Glomerular visceral epithelial cell (primary cell): ENCODE data around the gene GABRP.
"Not testable (repeated sequence)": the region's sequence is repeated elsewhere in the genome, so short reads cannot be mapped to it uniquely, and the experiment has no call there.

Experiments
- DNase-seq: peaks from one replicate; pipeline ENCODE4 v3.0.0-alpha.2; 2016; ENCODE audit errors: extremely low spot score

The GABRP gene, protein sequence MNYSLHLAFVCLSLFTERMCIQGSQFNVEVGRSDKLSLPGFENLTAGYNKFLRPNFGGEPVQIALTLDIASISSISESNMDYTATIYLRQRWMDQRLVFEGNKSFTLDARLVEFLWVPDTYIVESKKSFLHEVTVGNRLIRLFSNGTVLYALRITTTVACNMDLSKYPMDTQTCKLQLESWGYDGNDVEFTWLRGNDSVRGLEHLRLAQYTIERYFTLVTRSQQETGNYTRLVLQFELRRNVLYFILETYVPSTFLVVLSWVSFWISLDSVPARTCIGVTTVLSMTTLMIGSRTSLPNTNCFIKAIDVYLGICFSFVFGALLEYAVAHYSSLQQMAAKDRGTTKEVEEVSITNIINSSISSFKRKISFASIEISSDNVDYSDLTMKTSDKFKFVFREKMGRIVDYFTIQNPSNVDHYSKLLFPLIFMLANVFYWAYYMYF

DNA sequence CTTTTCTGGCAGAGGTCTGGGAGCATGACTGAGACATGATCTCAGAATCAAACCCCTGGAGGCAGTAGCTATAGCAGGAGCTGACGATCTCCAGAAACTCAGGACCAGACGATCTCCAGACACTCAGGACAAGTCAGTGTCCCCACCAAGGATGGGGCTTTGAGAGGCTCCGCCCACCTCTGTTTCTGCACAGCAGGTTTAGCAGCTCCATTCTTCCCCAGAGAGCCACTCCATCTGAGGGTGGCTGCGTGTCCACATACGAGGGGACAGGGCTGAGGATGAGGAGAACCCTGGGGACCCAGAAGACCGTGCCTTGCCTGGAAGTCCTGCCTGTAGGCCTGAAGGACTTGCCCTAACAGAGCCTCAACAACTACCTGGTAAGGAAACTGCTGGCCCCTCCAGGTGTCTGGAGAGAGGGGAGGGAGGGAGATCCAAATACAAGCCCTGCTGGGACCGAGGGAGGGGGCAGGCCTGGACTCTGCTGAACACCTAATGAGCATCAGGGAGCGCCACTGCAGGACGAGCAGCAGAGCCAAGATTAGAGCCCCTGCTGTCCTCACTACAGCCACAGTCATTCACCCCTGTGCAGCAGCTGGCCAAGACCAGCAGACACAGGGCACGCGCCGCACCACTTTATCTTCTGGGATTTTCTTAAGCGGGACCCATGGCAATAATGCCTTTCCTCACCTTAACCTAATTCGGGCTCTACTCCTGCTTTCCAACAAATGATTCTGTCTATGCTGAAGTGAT, at the start of gene GABRP:
TSS of gene GABRP (plus strand) at position 228 of the 750 bp plus-strand sequence. CDS start 4,891 bp downstream, outside the sequence.
- no peak for DNase-seq

DNA sequence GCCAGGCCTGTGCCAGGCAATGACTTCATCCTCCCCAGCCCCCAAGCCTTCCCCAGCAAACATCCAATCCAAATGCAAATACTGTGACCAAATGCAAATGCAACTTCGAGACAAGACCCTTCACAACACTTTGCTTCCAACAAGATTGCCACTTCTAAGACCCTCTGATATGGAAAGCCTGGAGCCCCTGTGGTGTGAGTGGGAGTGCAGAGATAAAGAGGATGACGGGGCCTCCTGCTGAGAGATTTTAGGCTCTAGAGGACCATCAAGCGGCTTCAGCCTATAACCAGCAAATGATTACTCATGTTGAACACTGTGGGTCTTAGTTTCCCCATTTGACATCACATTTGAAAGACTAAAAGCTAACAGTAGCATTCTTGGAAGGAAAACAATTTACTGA, 46.6 kb upstream of the GABRP start:
- DNase-seq, result no peak

DNA sequence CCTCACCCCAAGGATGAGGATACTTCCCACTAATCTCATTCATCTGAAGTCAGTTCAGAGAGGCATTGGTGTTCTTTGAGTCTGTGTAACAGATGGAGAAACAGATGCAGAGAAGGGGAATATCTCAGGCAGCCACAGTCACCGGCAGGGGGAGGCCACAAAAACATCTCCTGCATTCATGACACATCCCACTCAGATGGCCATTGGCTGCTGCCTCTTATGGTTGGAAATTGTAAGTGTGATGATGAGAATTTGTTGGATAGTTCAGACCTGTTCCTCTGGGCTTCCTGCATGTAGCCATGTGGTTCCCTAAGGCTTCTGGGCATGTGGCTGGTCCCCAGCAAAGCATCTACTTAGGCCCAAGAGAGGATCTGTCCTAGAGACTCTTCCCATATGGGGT, 45.9 kb upstream of the GABRP start:
- no peak for DNase-seq

DNA sequence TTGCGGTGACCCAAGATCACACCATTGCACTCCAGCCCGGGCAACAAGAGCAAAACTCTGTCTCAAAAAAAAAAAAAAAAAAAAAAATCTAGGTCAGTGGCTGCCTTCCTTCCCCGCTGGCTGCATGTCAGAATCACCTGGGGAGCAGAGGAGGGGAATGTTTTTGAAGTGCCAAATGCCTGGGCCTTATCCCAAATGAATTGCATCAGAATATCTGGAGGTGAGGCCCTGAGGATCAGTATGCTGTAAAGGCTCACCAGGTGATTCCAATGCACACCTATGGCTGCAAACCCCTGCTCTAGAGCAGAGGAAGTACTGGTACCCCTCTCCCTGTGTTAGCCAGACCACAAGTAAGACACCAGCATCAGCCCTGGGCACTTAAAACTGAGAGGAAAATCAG, 44.7 kb upstream of the GABRP start:
- no peak for DNase-seq

DNA sequence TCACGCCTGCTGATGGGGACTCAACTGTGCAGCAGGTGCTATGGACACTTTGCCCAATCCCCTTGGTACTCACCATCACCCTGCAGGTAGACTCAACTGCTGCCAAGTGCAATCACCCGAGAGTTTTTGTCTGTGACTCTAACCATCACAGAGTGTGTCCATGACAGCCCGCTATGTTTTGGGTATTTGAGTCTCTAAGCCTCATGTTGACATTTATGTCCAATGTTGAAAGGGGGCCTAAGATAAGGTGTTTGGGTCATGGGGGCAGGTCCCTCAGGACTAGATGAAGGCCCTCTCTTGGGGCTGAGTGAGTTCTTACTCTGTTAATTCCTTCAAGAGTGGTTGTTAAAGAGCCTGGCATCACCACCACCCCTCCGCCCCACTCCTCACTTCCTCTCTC, 44.1 kb upstream of the GABRP start:
- DNase-seq, result no peak

DNA sequence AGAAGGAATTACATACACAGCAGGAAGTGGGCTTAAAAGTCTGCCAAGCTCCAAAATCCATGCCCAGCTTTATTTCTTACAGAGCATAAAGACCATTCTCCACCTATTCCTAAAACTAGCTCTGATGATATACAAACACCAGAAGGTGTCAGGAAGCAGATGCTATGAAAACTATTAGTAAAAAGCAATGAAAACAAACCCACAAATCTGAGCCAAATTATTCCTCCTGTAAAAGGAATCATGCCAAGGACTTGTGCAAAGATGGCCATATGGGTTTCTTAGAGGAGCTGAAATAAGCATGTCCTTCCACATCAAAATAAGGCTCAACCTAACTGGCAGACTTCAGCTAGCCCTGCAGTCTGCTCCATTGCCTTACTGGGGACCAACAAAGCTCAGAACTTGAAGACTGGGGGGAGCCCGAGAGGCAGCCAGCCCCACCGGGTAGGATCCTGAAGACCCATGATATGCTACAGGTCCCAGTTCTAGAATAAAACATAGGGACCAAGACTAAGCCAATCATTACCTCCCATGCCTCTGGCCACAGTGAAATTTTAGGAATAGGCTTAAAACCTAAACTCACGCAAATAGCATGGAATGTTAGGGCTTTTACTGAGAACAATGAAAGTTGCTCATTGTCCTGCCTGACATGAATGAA, 42.8 kb upstream of the GABRP start:
- DNase-seq, result no peak

DNA sequence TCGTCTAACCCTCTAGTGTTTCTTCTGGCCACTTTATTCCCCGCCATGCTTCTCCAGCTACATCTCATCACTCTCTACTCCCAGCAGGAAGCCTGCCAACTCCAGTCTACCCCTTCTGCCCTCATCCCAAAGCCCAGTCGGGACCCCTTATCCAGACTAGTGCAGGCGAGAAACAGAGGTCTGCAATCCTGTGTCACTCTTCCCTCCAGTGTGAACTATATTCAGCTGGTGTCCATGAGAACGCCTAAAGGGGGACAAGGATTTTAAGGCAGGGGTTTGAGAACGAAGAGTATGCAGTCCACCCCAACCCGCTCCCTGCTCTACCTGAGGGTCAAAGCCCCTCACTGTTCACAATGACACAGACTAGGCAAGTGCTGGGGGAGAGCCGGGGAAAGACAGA, 41.7 kb upstream of the GABRP start:
- no peak for DNase-seq

DNA sequence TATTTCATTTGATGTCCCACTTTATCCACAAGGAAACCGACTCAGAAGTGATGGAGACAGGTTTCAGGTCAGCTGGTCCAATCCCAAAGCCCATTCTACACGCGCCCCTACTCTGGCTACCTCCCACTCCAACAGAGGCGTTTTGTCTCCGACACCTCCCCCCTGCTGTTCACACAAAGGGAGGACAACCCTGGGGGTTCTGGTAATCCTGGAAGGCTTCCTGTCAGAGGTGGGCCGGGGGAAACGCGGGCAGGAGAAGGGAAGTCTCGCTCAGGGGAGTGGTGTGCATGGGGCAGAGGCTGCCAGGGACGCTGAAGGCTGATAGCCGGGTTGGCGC, 39.7 kb upstream of the GABRP start:
- DNase-seq, result no peak

DNA sequence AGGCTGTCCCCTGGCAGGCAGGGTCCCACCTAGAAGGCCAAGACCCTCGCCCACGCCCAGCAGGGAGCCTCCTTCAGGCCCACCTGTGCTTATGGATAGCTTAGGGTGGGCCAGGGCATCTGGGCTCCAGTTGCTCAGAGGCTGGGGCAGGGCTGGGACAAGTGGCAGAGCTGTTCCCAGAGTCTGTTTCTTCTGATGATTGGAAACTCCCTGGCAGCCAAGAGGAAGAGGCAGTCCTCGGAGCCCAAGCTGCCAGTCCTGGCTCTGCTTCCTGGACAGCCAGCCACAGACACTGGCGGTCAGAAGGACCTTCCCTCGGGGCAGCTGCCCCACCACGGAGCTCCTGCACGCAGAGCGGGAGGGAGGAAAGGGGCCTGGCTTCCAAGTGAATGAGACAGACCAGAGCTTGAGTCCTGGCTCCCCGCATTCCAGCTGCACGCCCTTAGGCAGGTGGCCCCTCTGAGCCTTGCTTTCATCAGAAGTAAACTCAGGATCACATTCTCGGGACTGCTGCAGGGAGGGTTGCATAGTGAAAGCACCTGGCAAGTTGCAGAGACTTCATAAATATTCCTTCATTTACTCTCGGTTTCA, 37.9 kb upstream of the GABRP start:
- DNase-seq, result peak; percentile 44

DNA sequence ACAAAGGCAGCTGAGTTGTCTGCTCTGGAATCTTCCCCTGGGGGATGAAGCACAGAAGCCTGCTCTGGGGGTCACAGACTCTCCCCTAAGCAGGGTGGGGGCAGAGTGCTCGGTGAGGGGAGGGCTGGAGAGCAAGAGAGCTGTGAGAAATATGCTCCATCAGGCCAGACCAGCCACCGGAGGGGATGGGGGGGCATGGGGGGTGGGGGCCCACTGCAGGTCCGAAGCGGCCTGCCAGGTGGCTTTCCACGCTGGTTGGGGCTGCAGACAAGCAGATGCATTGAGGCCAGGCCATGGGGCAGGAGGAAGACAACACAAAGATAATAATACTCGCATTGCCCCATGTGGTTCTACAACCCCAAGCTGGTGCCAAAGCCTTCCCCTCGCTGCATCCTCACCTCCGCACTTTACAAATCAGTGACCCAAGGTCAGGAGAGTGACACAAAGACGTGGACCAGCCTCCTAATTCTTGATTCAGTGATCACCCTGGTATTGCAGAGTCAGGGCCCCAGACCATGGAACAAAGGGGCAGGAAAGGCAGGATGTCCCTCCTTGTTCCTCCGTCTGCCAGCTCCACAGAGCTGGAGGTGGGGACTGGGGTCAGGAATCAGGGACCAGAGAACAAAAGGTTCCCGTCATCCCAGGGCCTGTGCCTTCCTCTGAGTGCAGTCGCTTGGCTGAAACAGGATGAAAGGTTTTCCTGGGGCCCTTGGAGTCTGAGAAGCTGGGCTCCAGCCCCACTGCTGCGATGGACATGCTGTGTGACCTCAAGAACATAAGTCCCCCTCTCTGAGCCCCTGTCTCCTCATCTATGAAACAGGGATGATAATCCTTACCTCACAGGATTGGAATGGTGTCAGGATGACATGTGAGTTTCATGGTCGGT, 37.2 kb upstream of the GABRP start:
- DNase-seq, result no peak

DNA sequence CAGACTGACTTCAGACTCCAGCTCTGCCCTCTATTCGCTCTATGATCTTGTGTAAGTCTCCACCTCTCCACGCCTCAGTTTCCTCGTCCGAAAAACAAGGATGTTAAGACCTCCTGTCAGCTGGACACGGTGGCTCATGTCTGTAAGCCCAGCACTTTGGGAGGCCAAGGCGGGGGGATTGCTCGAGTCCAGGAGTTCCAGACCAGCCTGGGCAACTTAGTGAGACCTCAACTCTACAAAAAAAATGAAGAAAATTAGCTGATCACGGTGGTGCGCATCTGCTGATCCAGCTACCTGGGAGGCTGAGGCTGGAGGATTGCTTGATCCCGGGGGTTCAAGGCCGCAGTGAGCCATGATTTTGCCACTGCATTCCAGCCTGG, 36.6 kb upstream of the GABRP start:
- DNase-seq, result no peak

DNA sequence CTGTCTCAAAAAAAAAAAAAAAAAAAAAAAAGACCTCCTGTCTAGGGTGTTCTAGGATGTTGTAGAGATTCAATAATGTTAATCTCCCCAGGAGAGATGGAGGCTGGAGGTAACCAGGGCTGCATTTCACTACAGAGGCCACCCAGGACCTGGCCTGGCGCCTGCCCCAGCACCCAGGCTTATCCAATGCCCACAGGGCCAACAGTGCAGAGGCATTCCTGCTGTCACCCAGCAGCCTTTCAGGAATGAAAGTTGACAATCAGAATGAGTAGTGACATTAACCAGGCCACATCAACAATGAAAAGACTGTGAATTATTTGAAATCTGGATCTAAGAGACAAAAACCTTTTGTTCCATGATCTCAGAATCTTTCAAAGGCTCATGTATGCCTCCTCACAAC, 36.2 kb upstream of the GABRP start:
- no peak for DNase-seq

DNA sequence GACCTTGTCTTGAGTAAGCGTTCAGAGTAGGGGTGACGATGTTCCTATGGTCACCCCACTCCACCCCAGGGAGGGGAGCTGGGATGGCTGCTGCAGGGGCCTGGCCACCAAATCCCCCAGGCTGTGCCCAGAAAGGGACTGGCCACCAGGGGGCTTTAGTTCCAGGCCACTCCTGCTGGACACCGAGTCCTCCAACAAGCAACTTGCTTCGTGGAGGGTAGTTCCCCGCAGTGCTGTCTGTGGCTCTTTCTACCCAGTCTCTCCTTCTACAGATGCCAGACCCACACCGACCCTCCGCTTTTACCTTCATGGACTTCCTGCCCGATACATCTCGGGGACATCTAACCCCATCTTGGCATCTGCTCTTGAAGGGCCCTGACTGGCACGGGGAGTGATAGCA, 35.7 kb upstream of the GABRP start:
- no peak for DNase-seq

DNA sequence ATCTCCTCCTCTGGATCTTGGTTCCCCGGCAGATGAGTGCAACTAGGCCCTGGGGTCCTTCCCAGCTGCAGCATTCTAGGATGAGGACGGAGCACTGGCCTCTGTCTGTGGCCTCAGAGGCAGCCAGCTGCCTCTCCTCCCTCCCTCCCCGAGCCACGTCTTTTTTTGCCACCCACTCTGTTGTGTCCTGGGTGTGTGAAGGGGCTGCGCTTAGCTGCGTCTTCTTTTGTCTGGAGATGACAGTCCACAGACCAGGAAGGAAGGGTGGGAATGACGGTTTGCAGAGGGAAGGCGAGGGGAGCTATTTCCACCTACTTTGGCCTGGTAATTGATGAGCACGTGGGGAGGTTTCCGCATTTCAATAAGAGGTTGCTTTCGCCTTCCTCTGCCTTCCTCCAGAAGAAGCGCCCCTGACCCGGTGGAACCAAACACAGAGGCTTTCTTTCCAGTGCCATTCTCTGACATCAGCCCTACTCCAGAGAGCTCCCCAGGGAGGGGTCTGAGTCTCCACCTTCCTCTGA, 34.5 kb upstream of the GABRP start:
- no peak for DNase-seq

DNA sequence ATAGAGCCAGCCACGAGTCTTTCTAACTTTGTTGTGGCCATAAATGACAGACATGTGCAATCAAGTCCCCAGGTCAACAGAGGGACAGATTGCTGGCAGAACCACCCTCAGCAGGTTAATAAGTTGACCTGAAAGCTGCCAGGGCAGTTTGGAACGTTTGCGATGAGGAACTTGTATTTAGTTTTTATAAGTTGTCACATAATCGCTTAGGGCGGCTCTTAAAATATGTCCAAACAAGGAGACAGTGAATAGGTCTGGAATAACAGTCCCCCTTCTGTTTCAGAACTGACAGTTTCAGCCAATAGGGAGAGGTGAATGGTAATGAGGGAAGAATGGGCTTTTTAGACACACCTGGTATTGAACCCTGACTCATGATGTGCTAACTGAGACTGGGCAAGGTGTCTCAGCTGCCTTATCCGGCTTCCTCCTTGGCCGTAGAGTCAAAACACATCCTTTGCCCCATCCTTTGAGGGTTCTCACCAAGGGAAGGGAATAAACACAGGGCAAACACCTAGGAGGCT, 33.6 kb upstream of the GABRP start:
- no peak for DNase-seq

DNA sequence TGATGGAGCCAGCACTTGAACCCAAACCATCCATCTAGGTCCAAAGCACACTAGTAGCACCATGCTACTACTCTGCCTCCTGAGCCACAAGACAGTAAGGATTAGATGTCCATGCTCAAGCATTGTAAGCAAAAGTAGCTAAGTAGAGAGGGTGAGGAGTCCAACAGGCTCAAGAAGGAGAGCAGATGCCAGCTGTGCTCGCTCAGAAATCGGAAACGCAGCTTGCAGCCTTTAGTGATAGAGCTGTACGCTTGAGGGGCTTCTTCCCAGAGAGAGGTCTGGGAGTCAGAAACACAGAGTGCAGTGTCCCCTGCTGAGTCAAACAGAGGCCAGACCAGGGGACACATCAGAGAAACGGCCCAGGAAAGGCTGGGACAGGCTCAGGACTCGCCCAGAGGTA, 32.7 kb upstream of the GABRP start:
- no peak for DNase-seq

DNA sequence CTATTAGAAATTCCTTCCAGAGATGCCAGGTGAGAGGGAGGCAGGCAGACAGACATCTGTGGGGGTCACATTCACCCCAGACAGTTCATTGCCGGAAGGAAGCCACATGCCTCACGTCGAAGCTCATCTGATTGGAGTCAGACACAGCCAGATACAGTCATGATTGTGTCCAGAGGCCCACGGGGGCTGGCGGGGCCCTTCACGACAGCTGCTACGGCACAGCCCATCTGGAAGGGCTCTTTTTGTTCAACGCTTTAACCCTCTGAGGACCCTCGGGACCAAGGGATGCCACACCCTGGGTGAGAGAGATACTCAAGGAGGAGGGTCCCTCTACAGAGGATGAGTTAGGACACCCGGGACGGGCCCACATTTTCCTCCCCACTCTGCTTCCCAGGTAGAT, 31.9 kb upstream of the GABRP start:
- DNase-seq, result no peak

DNA sequence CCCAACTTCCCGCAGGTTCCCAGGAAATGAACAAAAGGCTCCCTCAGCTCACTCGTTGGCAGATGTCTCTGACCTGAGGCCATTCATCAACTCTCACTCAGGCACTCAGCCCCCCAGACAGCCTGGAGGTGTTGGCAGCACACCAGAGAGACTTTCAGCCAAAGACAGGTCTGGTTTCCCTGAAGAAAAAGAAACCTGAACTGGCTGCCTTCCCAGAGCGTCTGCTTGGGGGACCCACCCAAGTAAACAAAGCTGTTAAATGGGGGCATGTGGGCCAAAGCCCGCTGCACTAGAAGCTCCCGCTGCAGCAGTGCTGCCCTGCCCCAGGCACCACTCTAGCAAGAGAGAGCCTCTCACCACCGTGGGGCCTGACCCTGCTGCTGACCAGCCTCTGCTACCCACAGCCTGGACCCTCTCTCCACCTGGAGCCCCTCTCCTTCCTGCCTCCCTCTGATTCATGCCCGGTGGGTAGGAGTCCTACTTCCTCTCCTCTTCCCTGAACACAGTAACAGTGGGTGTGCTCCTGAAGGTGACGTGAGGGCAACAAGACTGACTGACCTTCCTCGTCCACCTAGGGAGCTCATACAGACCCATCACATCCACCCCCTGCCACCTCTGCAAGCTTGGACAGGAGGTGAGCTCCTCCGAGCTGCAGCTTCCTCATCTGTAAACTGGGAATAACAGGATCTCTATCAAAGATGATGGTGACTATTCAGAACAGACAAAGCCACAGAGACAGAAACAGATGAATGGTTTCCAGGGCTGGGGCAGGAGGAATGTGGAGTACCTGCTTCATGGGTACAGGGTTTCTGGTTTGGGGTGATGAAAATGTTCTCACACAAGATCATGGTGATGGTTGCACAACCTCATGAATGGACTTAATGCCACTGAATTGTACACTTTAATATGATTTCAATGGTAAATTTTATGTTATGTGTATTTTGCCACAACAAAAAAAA, 31.0 kb upstream of the GABRP start:
- no peak for DNase-seq

DNA sequence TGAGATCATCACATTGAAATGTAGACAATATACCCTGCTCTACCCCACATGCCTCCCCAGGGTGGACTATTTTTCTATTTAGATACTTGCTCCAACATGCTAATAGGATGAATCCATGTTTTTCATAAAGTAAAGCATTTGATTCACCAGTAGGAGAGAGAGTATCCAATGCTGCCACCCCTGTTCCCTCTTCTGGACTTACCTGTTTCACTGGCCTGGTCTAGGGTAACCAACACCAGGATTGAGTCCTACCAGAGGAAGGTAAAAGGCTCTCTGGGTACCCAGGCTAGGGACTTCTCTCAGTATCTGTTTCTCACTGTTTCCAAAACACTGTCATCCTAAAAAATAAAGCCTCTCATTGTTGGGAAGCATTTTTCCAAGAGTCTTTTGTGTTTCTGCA, 30.2 kb upstream of the GABRP start:
- DNase-seq, result no peak

DNA sequence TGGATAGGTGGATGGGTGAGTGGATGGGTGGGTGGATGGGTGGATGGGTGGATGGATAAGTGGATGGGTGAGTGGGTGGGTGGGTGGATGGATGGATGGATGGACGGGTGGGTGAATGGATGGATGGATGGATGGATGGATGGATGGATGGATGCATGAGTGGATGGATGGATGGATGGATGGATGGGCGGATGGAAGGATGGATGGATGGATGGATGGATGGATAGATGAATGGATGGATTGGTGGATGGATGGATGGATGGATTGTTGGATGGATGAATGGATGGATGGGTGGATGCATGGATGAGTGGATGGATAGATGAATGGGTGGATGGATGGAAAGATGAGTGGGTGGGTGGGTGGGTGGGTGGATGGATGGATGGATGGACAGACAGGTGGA, 29.0 kb upstream of the GABRP start:
- not testable (repeated sequence) for DNase-seq
